ENCODE data around the gene MRM1. TPM values are rescaled to one million over a fixed set of nuclear protein-coding genes. Genes with fewer than 3 reads are reported as not detected.

Gene MRM1
- total RNA-seq, 1 donor from 2014 or later, result 9.7 TPM

- no peak for TF ChIP-seq CTCF (conservative IDR thresholded peaks at IDR 0.05)
- Mint-ChIP-seq H3K27ac (no peak overlapping the region), H3K4me1 (ENCODE audit: unreplicated experiment) (no peaks in the 10 kb centered on the region), H3K9me3 (no peaks in the 10 kb centered on the region), H3K36me3 (peaks cover 21% of the 10 kb centered on the region), H3K4me3 (no peak overlapping the region), H3K27me3 (no peaks in the 10 kb centered on the region)
- DNase-seq (ENCODE audit: extremely low spot score, unreplicated experiment), result no peak
Measured at GRCh38 chr17:36578671-36579070, 22.7 kb upstream of the MRM1 start.

GRCh38 chr17:36583787-36584186 is 17.6 kb upstream of the MRM1 start:
- no peak for DNase-seq (ENCODE audit: extremely low spot score, unreplicated experiment)

GRCh38 chr17:36586138-36586537 is 15.2 kb upstream of the MRM1 start:
- Mint-ChIP-seq H3K36me3 (peaks cover 6% of the 10 kb centered on the region), H3K4me3 (no peak overlapping the region), H3K27ac (no peak overlapping the region), H3K9me3 (no peaks in the 10 kb centered on the region), H3K27me3 (no peaks in the 10 kb centered on the region), H3K4me1 (ENCODE audit: unreplicated experiment) (peaks cover 2% of the 10 kb centered on the region)
- TF ChIP-seq CTCF (conservative IDR thresholded peaks at IDR 0.05), result no peak
- no peak for DNase-seq (ENCODE audit: extremely low spot score, unreplicated experiment)

More at GRCh38 chr17:36583787-36584186, 17.6 kb upstream of the MRM1 start:
- Mint-ChIP-seq H3K27ac (no peak overlapping the region), H3K4me3 (no peak overlapping the region), H3K27me3 (no peaks in the 10 kb centered on the region), H3K9me3 (no peaks in the 10 kb centered on the region), H3K36me3 (peaks cover 13% of the 10 kb centered on the region), H3K4me1 (ENCODE audit: unreplicated experiment) (no peaks in the 10 kb centered on the region)
- no peak for TF ChIP-seq CTCF (conservative IDR thresholded peaks at IDR 0.05)

DNA sequence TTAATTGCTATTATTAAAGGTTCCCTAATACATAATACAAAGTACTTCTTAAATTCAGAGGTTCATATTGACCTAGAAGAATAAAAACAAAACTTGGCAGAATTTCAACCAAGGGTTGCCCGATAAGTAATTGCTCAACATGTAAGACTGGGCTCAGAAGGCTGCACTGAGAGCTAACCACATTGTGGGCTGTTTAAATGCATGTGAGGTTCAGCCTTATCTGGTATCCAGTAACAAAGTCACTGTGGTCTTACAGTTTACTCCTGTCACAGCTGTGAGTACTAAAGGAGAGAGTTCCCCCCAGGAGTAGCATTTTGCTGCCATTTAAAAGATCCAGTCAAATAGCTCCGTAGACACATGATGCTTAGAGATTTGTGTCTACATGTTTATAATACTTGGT is 11.3 kb upstream of the MRM1 start:
- DNase-seq (ENCODE audit: extremely low spot score, unreplicated experiment), result no peak

GRCh38 chr17:36591434-36592315 is 9.7 kb upstream of the MRM1 start, which contains the start of gene DHRS11:
TSS of gene DHRS11 (plus strand) at chr17:36591879. CDS start at chr17:36592010, 131 bp downstream.
- H3K4me1 Mint-ChIP-seq (ENCODE audit: unreplicated experiment), result peaks cover 27% of the 10 kb centered on the region
- peaks cover 10% of the 10 kb centered on the region for H3K36me3 Mint-ChIP-seq
- peaks cover 4% of the 10 kb centered on the region for H3K9me3 Mint-ChIP-seq
- H3K4me3 Mint-ChIP-seq, result peak within 1 kb of the TSS; percentile 89
- peak; percentile 86 for DNase-seq (ENCODE audit: extremely low spot score, unreplicated experiment)
- H3K27me3 Mint-ChIP-seq, result no peaks in the 10 kb centered on the region
- H3K27ac Mint-ChIP-seq, result peak within 1 kb of the TSS; percentile 99
- no peak for TF ChIP-seq CTCF (conservative IDR thresholded peaks at IDR 0.05)

More for the DNA sequence above, 11.3 kb upstream of the MRM1 start:
- peak overlapping the region; percentile 89 for H3K4me3 Mint-ChIP-seq
- H3K4me1 Mint-ChIP-seq (ENCODE audit: unreplicated experiment), result peaks cover 23% of the 10 kb centered on the region
- H3K27ac Mint-ChIP-seq, result no peak overlapping the region
- H3K36me3 Mint-ChIP-seq, result peaks cover 10% of the 10 kb centered on the region
- no peaks in the 10 kb centered on the region for H3K27me3 Mint-ChIP-seq
- H3K9me3 Mint-ChIP-seq, result peaks cover 4% of the 10 kb centered on the region
- TF ChIP-seq CTCF (conservative IDR thresholded peaks at IDR 0.05), result no peak
